GM23338 (cell line): ENCODE measurements around the gene PLOD2. TPM values are rescaled to one million over a fixed set of nuclear protein-coding genes. Genes with fewer than 3 reads are reported as not detected.

Source experiments
- ATAC-seq: fragments of 200-7000 bp; cut with Tn5 transposase; 3 replicates; pipeline ENCODE4 v1.9.1; 2020
- DNase-seq: peaks from one replicate; pipeline ENCODE4 v3.0.0-alpha.2; 2015; ENCODE audit warnings: low spot score
- H2AFZ ChIP-seq: fragments of 200-600 bp; sonication (generic); 2 replicates; pipeline ENCODE4 v1.8.0; 2016; ENCODE audit warnings: antibody characterized with exemption, mild to moderate bottlenecking, moderate library complexity
- H3F3A ChIP-seq: fragments of 200-600 bp; sonication (generic); replicated peaks from 2 replicates; pipeline ENCODE4 v1.8.0; 2017; ENCODE audit warnings: antibody characterized with exemption, mixed run types, low read depth
- H3K27ac ChIP-seq: fragments of 200-600 bp; sonication (generic); 2 replicates; pipeline ENCODE4 v1.6.1; 2016; ENCODE audit warnings: low read depth
- H3K27me3 ChIP-seq: fragments of 200-600 bp; sonication (generic); 2 replicates; pipeline ENCODE4 v1.8.0; 2016; ENCODE audit warnings: mild to moderate bottlenecking, mixed run types, moderate library complexity; ENCODE audit not compliant: insufficient read depth
- H3K36me3 ChIP-seq: fragments of 200-600 bp; sonication (generic); 2 replicates; pipeline ENCODE4 v1.8.0; 2016; ENCODE audit warnings: mild to moderate bottlenecking; ENCODE audit not compliant: insufficient read depth
- H3K4me1 ChIP-seq: fragments of 200-600 bp; sonication (generic); 2 replicates; pipeline ENCODE4 v1.8.0; 2016; ENCODE audit warnings: mild to moderate bottlenecking, moderate library complexity; ENCODE audit not compliant: insufficient read depth
- H3K4me2 ChIP-seq: fragments of 200-600 bp; sonication (generic); 2 replicates; pipeline ENCODE4 v1.7.1; 2017; ENCODE audit warnings: mixed run types
- H3K4me3 ChIP-seq: fragments of 200-600 bp; sonication (generic); 2 replicates; pipeline ENCODE4 v1.6.1; 2016; ENCODE audit warnings: mixed run types
- H3K79me2 ChIP-seq: fragments of 200-600 bp; sonication (generic); replicated peaks from 2 replicates; pipeline ENCODE4 v1.8.0; 2017; ENCODE audit warnings: mild to moderate bottlenecking; ENCODE audit not compliant: insufficient read depth
- H3K9me2 ChIP-seq: fragments of 200-600 bp; sonication (generic); 2 replicates; pipeline ENCODE4 v1.8.0; 2017; ENCODE audit not compliant: insufficient read depth
- H4K20me1 ChIP-seq: fragments of 200-600 bp; sonication (generic); replicated peaks from 2 replicates; pipeline ENCODE4 v1.8.0; 2017; ENCODE audit warnings: mild to moderate bottlenecking; ENCODE audit not compliant: insufficient read depth
- H3K27ac Mint-ChIP-seq: 2 replicates; pipeline ENCODE4 v1.8.0; 2020; ENCODE audit warnings: inconsistent platforms, mild to moderate bottlenecking, moderate library complexity, mixed read lengths
- H3K27me3 Mint-ChIP-seq: 3 replicates; pipeline ENCODE4 v1.8.0; 2022; ENCODE audit warnings: low read depth, mild to moderate bottlenecking, moderate library complexity, mixed read lengths, inconsistent platforms; ENCODE audit not compliant: insufficient read depth, poor library complexity
- H3K36me3 Mint-ChIP-seq: 3 replicates; pipeline ENCODE4 v1.8.0; 2021; ENCODE audit warnings: low read depth, mild to moderate bottlenecking, inconsistent platforms, moderate library complexity, mixed read lengths
- H3K4me1 Mint-ChIP-seq: 3 replicates; pipeline ENCODE4 v1.8.0; 2020; ENCODE audit warnings: mild to moderate bottlenecking, inconsistent platforms, mixed read lengths
- H3K4me3 Mint-ChIP-seq: 3 replicates; pipeline ENCODE4 v1.8.0; 2021; ENCODE audit warnings: moderate library complexity, mild to moderate bottlenecking, inconsistent platforms, mixed read lengths
- H3K9me3 Mint-ChIP-seq: 3 replicates; pipeline ENCODE4 v1.8.0; 2020; ENCODE audit warnings: moderate library complexity, mild to moderate bottlenecking, inconsistent platforms, mixed read lengths
- EZH2 ChIP-seq: fragments of 200-600 bp; sonication (generic); IDR thresholded peaks from one replicate; pipeline ENCODE4 v1.8.0; 2017; ENCODE audit warnings: antibody characterized with exemption, mild to moderate bottlenecking, low read depth; ENCODE audit not compliant: unreplicated experiment
- JUNB ChIP-seq: IDR thresholded peaks from one replicate; pipeline ENCODE4 v1.6.1; 2016; ENCODE audit warnings: antibody characterized with exemption; ENCODE audit not compliant: unreplicated experiment
- NANOG ChIP-seq: IDR thresholded peaks from 2 replicates; pipeline ENCODE4 v1.6.1; 2016; ENCODE audit warnings: antibody characterized with exemption, borderline replicate concordance
- POLR2AphosphoS5 ChIP-seq: IDR thresholded peaks from 2 replicates; pipeline ENCODE4 v1.6.1; 2016; ENCODE audit warnings: antibody characterized with exemption, low read depth
- STAT1 ChIP-seq: IDR thresholded peaks from one replicate; pipeline ENCODE4 v1.6.1; 2016; ENCODE audit warnings: antibody characterized with exemption; ENCODE audit not compliant: unreplicated experiment
- ZNF331 ChIP-seq: fragments of 250-450 bp; sonication (Bioruptor Pico); IDR thresholded peaks from 2 replicates; pipeline ENCODE4 v1.5.0; 2020; ENCODE audit warnings: low read depth, mild to moderate bottlenecking, moderate library complexity
- polyA plus RNA-seq: library from polyadenylated mRNA; unstranded; fragments of >200 nt; fragmentation: Nextera tagmentation; extraction: Ambion mirVana; gene quantifications from 2 replicates; pipeline ENCODE4 v1.2.1, GENCODE V29; 2016
- total RNA-seq: library from RNA; depleted of rRNA; stranded (reverse); fragments of >200 nt; shearing (Covaris generic); gene quantifications from 2 replicates; pipeline ENCODE4 v1.2.3, GENCODE V29; 2014
- TF ChIP-seq, protein P1 (sequence below): fragments of 250-450 bp; sonication (Bioruptor Pico); IDR thresholded peaks from 2 replicates; pipeline ENCODE4 v1.5.0; 2020; ENCODE audit warnings: mild to moderate bottlenecking, moderate library complexity

PLOD2 gene
- total and polyA plus RNA-seq, 2 experiments from 2014 or later, result 26.7 to 30.5 TPM

DNA sequence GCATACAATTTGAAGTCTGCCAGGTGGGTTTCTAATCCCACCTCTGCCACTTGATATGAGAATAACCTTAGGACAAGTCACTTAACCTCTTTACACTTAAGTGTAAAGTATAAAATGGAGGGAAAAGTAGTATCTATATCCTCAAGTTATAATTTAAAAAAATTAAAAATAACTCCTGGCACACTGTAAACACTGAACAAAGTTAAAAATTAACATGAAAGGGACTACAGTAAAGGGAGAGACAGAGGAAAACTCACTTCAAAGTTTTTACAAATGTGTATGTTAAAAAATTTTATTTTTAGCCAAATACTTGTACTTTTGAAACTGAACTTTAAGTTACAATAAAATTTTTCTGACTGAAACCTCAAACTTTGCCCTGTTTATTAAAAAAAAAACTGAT is 49.6 kb downstream of the PLOD2 start (continued):
- TF ChIP-seq, protein P1, sequence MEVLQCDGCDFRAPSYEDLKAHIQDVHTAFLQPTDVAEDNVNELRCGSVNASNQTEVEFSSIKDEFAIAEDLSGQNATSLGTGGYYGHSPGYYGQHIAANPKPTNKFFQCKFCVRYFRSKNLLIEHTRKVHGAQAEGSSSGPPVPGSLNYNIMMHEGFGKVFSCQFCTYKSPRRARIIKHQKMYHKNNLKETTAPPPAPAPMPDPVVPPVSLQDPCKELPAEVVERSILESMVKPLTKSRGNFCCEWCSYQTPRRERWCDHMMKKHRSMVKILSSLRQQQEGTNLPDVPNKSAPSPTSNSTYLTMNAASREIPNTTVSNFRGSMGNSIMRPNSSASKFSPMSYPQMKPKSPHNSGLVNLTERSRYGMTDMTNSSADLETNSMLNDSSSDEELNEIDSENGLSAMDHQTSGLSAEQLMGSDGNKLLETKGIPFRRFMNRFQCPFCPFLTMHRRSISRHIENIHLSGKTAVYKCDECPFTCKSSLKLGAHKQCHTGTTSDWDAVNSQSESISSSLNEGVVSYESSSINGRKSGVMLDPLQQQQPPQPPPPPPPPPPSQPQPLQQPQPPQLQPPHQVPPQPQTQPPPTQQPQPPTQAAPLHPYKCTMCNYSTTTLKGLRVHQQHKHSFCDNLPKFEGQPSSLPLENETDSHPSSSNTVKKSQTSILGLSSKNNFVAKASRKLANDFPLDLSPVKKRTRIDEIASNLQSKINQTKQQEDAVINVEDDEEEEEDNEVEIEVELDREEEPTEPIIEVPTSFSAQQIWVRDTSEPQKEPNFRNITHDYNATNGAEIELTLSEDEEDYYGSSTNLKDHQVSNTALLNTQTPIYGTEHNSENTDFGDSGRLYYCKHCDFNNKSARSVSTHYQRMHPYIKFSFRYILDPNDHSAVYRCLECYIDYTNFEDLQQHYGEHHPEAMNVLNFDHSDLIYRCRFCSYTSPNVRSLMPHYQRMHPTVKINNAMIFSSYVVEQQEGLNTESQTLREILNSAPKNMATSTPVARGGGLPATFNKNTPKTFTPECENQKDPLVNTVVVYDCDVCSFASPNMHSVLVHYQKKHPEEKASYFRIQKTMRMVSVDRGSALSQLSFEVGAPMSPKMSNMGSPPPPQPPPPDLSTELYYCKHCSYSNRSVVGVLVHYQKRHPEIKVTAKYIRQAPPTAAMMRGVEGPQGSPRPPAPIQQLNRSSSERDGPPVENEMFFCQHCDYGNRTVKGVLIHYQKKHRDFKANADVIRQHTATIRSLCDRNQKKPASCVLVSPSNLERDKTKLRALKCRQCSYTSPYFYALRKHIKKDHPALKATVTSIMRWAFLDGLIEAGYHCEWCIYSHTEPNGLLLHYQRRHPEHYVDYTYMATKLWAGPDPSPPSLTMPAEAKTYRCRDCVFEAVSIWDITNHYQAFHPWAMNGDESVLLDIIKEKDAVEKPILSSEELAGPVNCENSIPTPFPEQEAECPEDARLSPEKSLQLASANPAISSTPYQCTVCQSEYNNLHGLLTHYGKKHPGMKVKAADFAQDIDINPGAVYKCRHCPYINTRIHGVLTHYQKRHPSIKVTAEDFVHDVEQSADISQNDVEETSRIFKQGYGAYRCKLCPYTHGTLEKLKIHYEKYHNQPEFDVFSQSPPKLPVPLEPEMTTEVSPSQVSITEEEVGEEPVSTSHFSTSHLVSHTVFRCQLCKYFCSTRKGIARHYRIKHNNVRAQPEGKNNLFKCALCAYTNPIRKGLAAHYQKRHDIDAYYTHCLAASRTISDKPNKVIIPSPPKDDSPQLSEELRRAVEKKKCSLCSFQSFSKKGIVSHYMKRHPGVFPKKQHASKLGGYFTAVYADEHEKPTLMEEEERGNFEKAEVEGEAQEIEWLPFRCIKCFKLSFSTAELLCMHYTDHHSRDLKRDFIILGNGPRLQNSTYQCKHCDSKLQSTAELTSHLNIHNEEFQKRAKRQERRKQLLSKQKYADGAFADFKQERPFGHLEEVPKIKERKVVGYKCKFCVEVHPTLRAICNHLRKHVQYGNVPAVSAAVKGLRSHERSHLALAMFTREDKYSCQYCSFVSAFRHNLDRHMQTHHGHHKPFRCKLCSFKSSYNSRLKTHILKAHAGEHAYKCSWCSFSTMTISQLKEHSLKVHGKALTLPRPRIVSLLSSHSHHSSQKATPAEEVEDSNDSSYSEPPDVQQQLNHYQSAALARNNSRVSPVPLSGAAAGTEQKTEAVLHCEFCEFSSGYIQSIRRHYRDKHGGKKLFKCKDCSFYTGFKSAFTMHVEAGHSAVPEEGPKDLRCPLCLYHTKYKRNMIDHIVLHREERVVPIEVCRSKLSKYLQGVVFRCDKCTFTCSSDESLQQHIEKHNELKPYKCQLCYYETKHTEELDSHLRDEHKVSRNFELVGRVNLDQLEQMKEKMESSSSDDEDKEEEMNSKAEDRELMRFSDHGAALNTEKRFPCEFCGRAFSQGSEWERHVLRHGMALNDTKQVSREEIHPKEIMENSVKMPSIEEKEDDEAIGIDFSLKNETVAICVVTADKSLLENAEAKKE (CRISPR knock-in tag), result no peak
- TF ChIP-seq ZNF331 (CRISPR knock-in tag) (no peak), NANOG (no peak)

DNA sequence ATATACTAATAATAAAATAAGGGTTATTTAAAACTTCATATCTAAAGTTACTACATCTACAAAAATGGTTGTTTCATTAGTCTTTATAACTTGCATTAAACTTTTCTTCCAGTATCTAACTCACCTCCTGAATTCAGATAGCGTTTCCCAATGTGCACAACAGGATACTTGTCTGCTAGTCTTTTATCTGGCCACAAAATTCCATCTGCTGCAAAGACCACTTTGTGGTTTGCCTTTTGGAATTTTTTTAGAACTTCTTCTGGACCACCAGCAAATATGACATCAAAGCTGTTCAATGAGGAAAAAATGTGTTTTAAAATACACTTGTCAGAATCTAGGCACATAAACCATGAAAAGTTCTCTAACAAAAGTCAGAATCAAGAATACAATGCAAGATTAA is 50.8 kb downstream of the PLOD2 start:
- H3K9me3 Mint-ChIP-seq, result peaks cover 21% of the 10 kb centered on the region
- Histone ChIP-seq H3K27me3 (no peaks in the 10 kb centered on the region), H2AFZ (no peak overlapping the region), H3K4me1 (0 out of 2 replicates have a peak, but pooled peaks cover 3% of the 10 kb centered on the region), H3F3A (no peaks in the 10 kb centered on the region), H3K4me3 (no peak overlapping the region), H3K4me2 (no peak overlapping the region), H3K36me3 (peaks cover 7% of the 10 kb centered on the region; the same call in 1 of the 2 replicates), H3K79me2 (no peaks in the 10 kb centered on the region), H3K9me2 (no peaks in the 10 kb centered on the region), H4K20me1 (no peaks in the 10 kb centered on the region), H3K27ac (no peak overlapping the region)
- H3K4me3 Mint-ChIP-seq, result no peak overlapping the region
- H3K36me3 Mint-ChIP-seq, result peaks cover 28% of the 10 kb centered on the region
- no peak for TF ChIP-seq STAT1
- no peak for TF ChIP-seq JUNB
- TF ChIP-seq POLR2AphosphoS5, result no peak
- no peak for TF ChIP-seq EZH2
- DNase-seq (no peak), ATAC-seq (no peak)
- no peak overlapping the region for H3K27ac Mint-ChIP-seq
- peaks cover 3% of the 10 kb centered on the region for H3K27me3 Mint-ChIP-seq
- H3K4me1 Mint-ChIP-seq, result peaks cover 3% of the 10 kb centered on the region; the same call in 2 of the 3 replicates
